ENCODE measurements around the gene INTS6. TPM values are rescaled to one million over a fixed set of nuclear protein-coding genes. Genes with fewer than 3 reads are reported as not detected.

Gene INTS6
- total RNA-seq, 4 donors from 2014 or later = 30.8 to 60.1 (median 45.5) TPM

- H3K4me3 ChIP-seq = no peak overlapping the region
- no peaks in the 10 kb centered on the region for H3K9me3 ChIP-seq
- no peaks in the 10 kb centered on the region for H3K4me1 ChIP-seq
- no peaks in the 10 kb centered on the region for H3K27me3 ChIP-seq
- no peak for DNase-seq (ENCODE audit: low spot score in 2 of 2)
- WGBS, 2 donors = 65 to 69% methylated on average over 2 of the region's 2 CpGs
- H3K27ac ChIP-seq = no peak overlapping the region
- TF ChIP-seq, protein P1, sequence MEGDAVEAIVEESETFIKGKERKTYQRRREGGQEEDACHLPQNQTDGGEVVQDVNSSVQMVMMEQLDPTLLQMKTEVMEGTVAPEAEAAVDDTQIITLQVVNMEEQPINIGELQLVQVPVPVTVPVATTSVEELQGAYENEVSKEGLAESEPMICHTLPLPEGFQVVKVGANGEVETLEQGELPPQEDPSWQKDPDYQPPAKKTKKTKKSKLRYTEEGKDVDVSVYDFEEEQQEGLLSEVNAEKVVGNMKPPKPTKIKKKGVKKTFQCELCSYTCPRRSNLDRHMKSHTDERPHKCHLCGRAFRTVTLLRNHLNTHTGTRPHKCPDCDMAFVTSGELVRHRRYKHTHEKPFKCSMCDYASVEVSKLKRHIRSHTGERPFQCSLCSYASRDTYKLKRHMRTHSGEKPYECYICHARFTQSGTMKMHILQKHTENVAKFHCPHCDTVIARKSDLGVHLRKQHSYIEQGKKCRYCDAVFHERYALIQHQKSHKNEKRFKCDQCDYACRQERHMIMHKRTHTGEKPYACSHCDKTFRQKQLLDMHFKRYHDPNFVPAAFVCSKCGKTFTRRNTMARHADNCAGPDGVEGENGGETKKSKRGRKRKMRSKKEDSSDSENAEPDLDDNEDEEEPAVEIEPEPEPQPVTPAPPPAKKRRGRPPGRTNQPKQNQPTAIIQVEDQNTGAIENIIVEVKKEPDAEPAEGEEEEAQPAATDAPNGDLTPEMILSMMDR (IDR thresholded peaks at IDR 0.05) = no peak
- TF ChIP-seq EP300 (IDR thresholded peaks at IDR 0.05) = no peak
- TF ChIP-seq POLR2A (IDR thresholded peaks at IDR 0.05) = no peak
- no peaks in the 10 kb centered on the region for H3K36me3 ChIP-seq
These were observed 23.1 kb upstream of the INTS6 start for GRCh38 chr13:51475727-51476501.

DNA sequence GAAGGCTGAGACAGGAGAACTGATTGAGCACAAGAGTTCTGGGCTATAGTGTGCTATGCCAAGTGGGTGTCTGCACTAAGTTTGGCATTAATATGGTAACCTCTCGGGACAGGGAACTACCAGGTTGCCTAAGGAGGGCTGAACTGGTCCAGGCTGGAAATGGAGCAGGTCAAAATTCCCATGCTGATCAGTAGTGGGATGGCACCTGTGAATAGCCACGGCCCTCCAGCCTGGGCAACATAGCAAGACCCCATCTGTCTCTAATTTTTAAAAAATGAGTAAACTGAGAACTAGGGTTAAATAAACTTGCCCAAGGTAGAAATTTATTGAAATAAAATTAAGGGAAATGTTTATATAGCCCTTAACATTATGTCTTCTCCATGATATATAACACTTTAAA, 17.0 kb upstream of the INTS6 start:
- Histone ChIP-seq H3K4me1 (no peaks in the 10 kb centered on the region), H3K9me3 (no peaks in the 10 kb centered on the region), H3K36me3 (no peaks in the 10 kb centered on the region), H3K27ac (no peak overlapping the region), H3K4me3 (no peak overlapping the region), H3K27me3 (no peaks in the 10 kb centered on the region)
- DNase-seq (ENCODE audit: low spot score in 2 of 2) = no peak
- WGBS, 2 donors = 89 to 92% methylated on average over 2 of the region's 2 CpGs
- TF ChIP-seq, protein P1 (IDR thresholded peaks at IDR 0.05) = no peak
- TF ChIP-seq POLR2A (IDR thresholded peaks at IDR 0.05) (no peak), EP300 (IDR thresholded peaks at IDR 0.05) (no peak)

DNA sequence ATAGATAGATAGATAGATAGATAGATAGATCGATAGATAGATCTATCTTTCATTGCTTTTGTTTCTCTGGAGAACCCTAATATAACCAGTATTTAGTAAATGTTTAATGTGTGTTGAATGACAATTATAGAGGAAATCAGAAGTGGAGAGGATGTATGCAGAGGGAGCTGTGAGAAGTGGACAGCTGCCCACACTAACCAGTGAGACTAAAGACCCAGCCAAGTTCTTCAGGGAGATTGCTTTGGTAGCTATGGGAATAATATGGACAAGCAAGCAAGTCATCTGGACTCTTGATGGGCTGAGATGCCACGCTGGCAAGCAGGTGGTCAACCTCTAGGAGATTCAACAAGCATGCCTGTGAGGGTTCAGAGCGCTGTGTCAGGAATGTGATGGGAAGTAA, 14.9 kb upstream of the INTS6 start:
- no peak for TF ChIP-seq POLR2A (IDR thresholded peaks at IDR 0.05)
- TF ChIP-seq, protein P1 (IDR thresholded peaks at IDR 0.05) = no peak
- no peak for TF ChIP-seq EP300 (IDR thresholded peaks at IDR 0.05)
- Histone ChIP-seq H3K4me1 (no peaks in the 10 kb centered on the region), H3K9me3 (no peaks in the 10 kb centered on the region), H3K4me3 (no peak overlapping the region), H3K27me3 (no peaks in the 10 kb centered on the region), H3K36me3 (no peaks in the 10 kb centered on the region), H3K27ac (no peak overlapping the region)
- whole genome bisulfite sequencing, 2 donors = 90 to 94% methylated on average over 3 of the region's 3 CpGs
- no peak for DNase-seq (ENCODE audit: low spot score in 2 of 2)

- DNase-seq (ENCODE audit: low spot score in 2 of 2) = no peak
- H3K27ac ChIP-seq = no peak overlapping the region
- TF ChIP-seq POLR2A (IDR thresholded peaks at IDR 0.05) (no peak), EP300 (IDR thresholded peaks at IDR 0.05) (no peak)
- TF ChIP-seq, protein P1 (IDR thresholded peaks at IDR 0.05) = no peak
- H3K4me1 ChIP-seq = no peaks in the 10 kb centered on the region
- H3K4me3 ChIP-seq = no peak overlapping the region
- no peaks in the 10 kb centered on the region for H3K27me3 ChIP-seq
- no peaks in the 10 kb centered on the region for H3K36me3 ChIP-seq
- H3K9me3 ChIP-seq = no peaks in the 10 kb centered on the region
These were observed 12.3 kb upstream of the INTS6 start for GRCh38 chr13:51465124-51465523.

- Histone ChIP-seq H3K9me3 (no peaks in the 10 kb centered on the region), H3K4me3 (no peak overlapping the region), H3K27me3 (no peaks in the 10 kb centered on the region), H3K4me1 (peaks cover 0 to 21% (median 12%) of the 10 kb centered on the region in 4 donors), H3K36me3 (peaks cover 0 to 20% (median 0%) of the 10 kb centered on the region in 3 donors), H3K27ac (no peak overlapping the region)
- TF ChIP-seq EP300 (IDR thresholded peaks at IDR 0.05) (no peak), POLR2A (IDR thresholded peaks at IDR 0.05) (no peak)
- TF ChIP-seq, protein P1 (IDR thresholded peaks at IDR 0.05) = no peak
- WGBS, 2 donors = 95% methylated on average over 14 to 15 of the region's 15 CpGs
- DNase-seq (ENCODE audit: low spot score in 2 of 2) = no peak
These were observed 4.4 kb upstream of the INTS6 start for GRCh38 chr13:51457086-51457815.
